Hepatocyte (in vitro differentiated cells): ENCODE measurements around the gene IRGC. TPM values are rescaled to one million over a fixed set of nuclear protein-coding genes. Genes with fewer than 3 reads are reported as not detected.

Experiments
- DNase-seq: peaks from one replicate; pipeline ENCODE4 v3.0.0-alpha.2; 2016; ENCODE audit warnings: low spot score
- H2AFZ ChIP-seq: fragments of 200-600 bp; sonication (generic); 2 replicates; pipeline ENCODE4 v1.6.0; 2016; ENCODE audit warnings: antibody characterized with exemption, mild to moderate bottlenecking
- H3K27ac ChIP-seq: fragments of 200-600 bp; sonication (generic); 2 replicates; pipeline ENCODE4 v1.5.1; 2016; ENCODE audit warnings: mild to moderate bottlenecking
- H3K27me3 ChIP-seq: fragments of 200-600 bp; sonication (generic); 2 replicates; pipeline ENCODE4 v1.6.1; 2016
- H3K36me3 ChIP-seq: fragments of 200-600 bp; sonication (generic); replicated peaks from 2 replicates; pipeline ENCODE4 v1.5.1; 2016; ENCODE audit warnings: low read depth; ENCODE audit not compliant: insufficient read depth
- H3K4me1 ChIP-seq: fragments of 200-600 bp; sonication (generic); 2 replicates; pipeline ENCODE4 v1.5.1; 2016; ENCODE audit warnings: mild to moderate bottlenecking, moderate library complexity; ENCODE audit not compliant: insufficient read depth
- H3K4me2 ChIP-seq: fragments of 200-600 bp; sonication (generic); 2 replicates; pipeline ENCODE4 v1.6.0; 2016
- H3K4me3 ChIP-seq: fragments of 200-600 bp; sonication (generic); 2 replicates; pipeline ENCODE4 v1.5.1; 2016; ENCODE audit warnings: mild to moderate bottlenecking
- H3K79me2 ChIP-seq: fragments of 200-600 bp; sonication (generic); 2 replicates; pipeline ENCODE4 v1.6.0; 2017; ENCODE audit warnings: mild to moderate bottlenecking
- H3K9me2 ChIP-seq: fragments of 200-600 bp; sonication (generic); replicated peaks from 2 replicates; pipeline ENCODE4 v1.6.0; 2017; ENCODE audit warnings: mild to moderate bottlenecking; ENCODE audit not compliant: insufficient read depth
- H3K9me3 ChIP-seq: fragments of 200-600 bp; sonication (generic); 2 replicates; pipeline ENCODE4 v1.5.1; 2016; ENCODE audit warnings: low read depth, mild to moderate bottlenecking
- H4K20me1 ChIP-seq: fragments of 200-600 bp; sonication (generic); 2 replicates; pipeline ENCODE4 v1.6.0; 2016; ENCODE audit warnings: mild to moderate bottlenecking; ENCODE audit not compliant: insufficient read depth, poor library complexity, severe bottlenecking
- CTCF ChIP-seq: fragments of 200-600 bp; sonication (generic); IDR thresholded peaks from 2 replicates; pipeline ENCODE4 v1.5.1; 2016; ENCODE audit warnings: antibody characterized with exemption, mild to moderate bottlenecking; ENCODE audit not compliant: poor library complexity
- EZH2 ChIP-seq: fragments of 200-600 bp; sonication (generic); IDR thresholded peaks from 2 replicates; pipeline ENCODE4 v1.6.1; 2016; ENCODE audit warnings: antibody characterized with exemption, mild to moderate bottlenecking, borderline replicate concordance
- EZH2phosphoT487 ChIP-seq: fragments of 200-600 bp; sonication (generic); IDR thresholded peaks from one replicate; pipeline ENCODE4 v1.6.1; 2018; ENCODE audit warnings: antibody characterized with exemption, mild to moderate bottlenecking, low read depth, moderate library complexity; ENCODE audit not compliant: unreplicated experiment, severe bottlenecking
- WGBS: methylation state at CpG from one replicate; pipeline ENCODE4 v1.1.6; 2016; ENCODE audit warnings: low lambda C conversion rate; ENCODE audit errors: missing lambda C conversion rate; 5-methylcytosine and 5-hydroxymethylcytosine counted together
- polyA plus RNA-seq: library from polyadenylated mRNA; unstranded; fragments of >200 nt; fragmentation: Nextera tagmentation; extraction: Ambion mirVana; gene quantifications from 2 replicates; pipeline ENCODE4 v1.2.1, GENCODE V29; 2016
- total RNA-seq: library from RNA; depleted of rRNA; stranded (reverse); fragments of >200 nt; gene quantifications from 2 replicates; pipeline ENCODE4 v1.2.3, GENCODE V29; 2014

IRGC gene
- total and polyA plus RNA-seq, 2 experiments from 2014 or later, result not detected

- Histone ChIP-seq H3K27ac (no peak overlapping the region), H3K79me2 (no peaks in the 10 kb centered on the region), H3K4me2 (no peak overlapping the region), H3K36me3 (no peaks in the 10 kb centered on the region), H2AFZ (no peak overlapping the region), H3K4me3 (no peak overlapping the region), H3K4me1 (no peaks in the 10 kb centered on the region), H3K27me3 (no peaks in the 10 kb centered on the region), H3K9me3 (no peaks in the 10 kb centered on the region), H3K9me2 (no peaks in the 10 kb centered on the region), H4K20me1 (no peaks in the 10 kb centered on the region)
- TF ChIP-seq EZH2 (no peak), CTCF (no peak), EZH2phosphoT487 (no peak)
- 93% methylated on average over 10 of the region's 10 CpGs for WGBS
- DNase-seq, result no peak
Measured at GRCh38 chr19:43741075-43741825, 25.4 kb downstream of the IRGC start.

- no peak overlapping the region for H3K4me2 ChIP-seq
- no peaks in the 10 kb centered on the region for H3K36me3 ChIP-seq
- 97% methylated on average over 3 of the region's 3 CpGs for WGBS
- H3K79me2 ChIP-seq, result no peaks in the 10 kb centered on the region
- no peak overlapping the region for H3K4me3 ChIP-seq
- H3K27me3 ChIP-seq, result no peaks in the 10 kb centered on the region
- no peaks in the 10 kb centered on the region for H3K9me3 ChIP-seq
- TF ChIP-seq EZH2phosphoT487 (no peak), CTCF (no peak), EZH2 (no peak)
- no peaks in the 10 kb centered on the region for H3K4me1 ChIP-seq
- DNase-seq, result no peak
- no peaks in the 10 kb centered on the region for H3K9me2 ChIP-seq
- H3K27ac ChIP-seq, result no peak overlapping the region
- no peak overlapping the region for H2AFZ ChIP-seq
- no peaks in the 10 kb centered on the region for H4K20me1 ChIP-seq
Measured at GRCh38 chr19:43743059-43743458, 27.2 kb downstream of the IRGC start.

GRCh38 chr19:43747557-43748204 is 31.8 kb downstream of the IRGC start:
- Histone ChIP-seq H3K36me3 (no peaks in the 10 kb centered on the region), H3K27ac (no peak overlapping the region), H2AFZ (no peak overlapping the region), H3K4me2 (no peak overlapping the region), H3K9me3 (no peaks in the 10 kb centered on the region), H3K79me2 (peaks cover 22% of the 10 kb centered on the region), H4K20me1 (peaks cover 4% of the 10 kb centered on the region), H3K9me2 (no peaks in the 10 kb centered on the region), H3K4me1 (peaks cover 5% of the 10 kb centered on the region), H3K4me3 (no peak overlapping the region), H3K27me3 (no peaks in the 10 kb centered on the region)
- TF ChIP-seq EZH2 (no peak), CTCF (no peak), EZH2phosphoT487 (no peak)
- DNase-seq, result no peak
- 92% methylated on average over 9 of the region's 16 CpGs for WGBS
